ENCODE data around the gene PALD1. TPM values are rescaled to one million over a fixed set of nuclear protein-coding genes. Genes with fewer than 3 reads are reported as not detected.

The PALD1 gene
- total and polyA plus RNA-seq, 9 of the 15 experiments (the other 6 are each of a cell fraction or from before 2014, with no cell fraction given), result 0.03 to 0.29 (median 0.09) TPM; not detected in 2

DNA sequence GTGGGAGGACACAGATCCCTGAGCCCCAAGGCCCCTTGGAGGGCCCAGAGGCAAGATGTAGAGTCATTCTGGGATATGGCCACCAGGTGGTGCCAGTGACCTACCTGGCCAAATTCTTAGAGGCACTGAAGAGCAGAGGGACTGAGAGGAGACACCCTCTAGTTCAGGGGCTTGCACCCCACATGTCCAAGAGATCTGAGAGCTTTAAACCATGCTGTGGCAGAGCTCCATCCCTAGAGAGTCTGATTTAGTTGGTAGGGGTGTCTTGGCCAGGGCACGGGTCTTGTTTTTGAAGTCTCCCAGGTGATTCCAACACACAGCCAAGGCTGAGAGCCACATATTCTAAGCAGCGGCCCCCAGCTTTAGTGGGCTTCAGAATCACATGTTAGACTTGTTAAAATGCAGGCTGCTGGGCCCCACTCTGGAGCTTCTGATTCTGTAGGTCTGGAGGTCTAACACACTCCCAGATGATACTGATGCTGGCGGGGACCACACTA, 71.4 kb downstream of the PALD1 start (continued):
- TF ChIP-seq FOXM1 (IDR thresholded peaks at IDR 0.05; ENCODE audit: low read depth), result no peak
- no peak for TF ChIP-seq FOXM1 (CRISPR knock-in tag; IDR thresholded peaks at IDR 0.05; ENCODE audit: low read depth)
- TF ChIP-seq HNRNPL (IDR thresholded peaks at IDR 0.05; ENCODE audit: low read depth, low read length), result no peak
- TF ChIP-seq KLF6 (CRISPR knock-in tag; IDR thresholded peaks at IDR 0.05; ENCODE audit: borderline replicate concordance), result no peak
- no peak for TF ChIP-seq CHD1 (IDR thresholded peaks at IDR 0.05; ENCODE audit: low read length)
- TF ChIP-seq ZNF695 (CRISPR knock-in tag; IDR thresholded peaks at IDR 0.05), result no peak
- TF ChIP-seq BRCA1 (IDR thresholded peaks at IDR 0.05), result no peak
- no peak for TF ChIP-seq BRCA1 (CRISPR knock-in tag; IDR thresholded peaks at IDR 0.05)
- TF ChIP-seq ZNF668 (CRISPR knock-in tag; IDR thresholded peaks at IDR 0.05), result peak; percentile 18; the same call in 1 of the 2 replicates
- peak; percentile 67 for TF ChIP-seq KLF16 (IDR thresholded peaks at IDR 0.05)
- peak; percentile 91 for TF ChIP-seq CC2D1A (IDR thresholded peaks at IDR 0.05)
- TF ChIP-seq, protein P1, sequence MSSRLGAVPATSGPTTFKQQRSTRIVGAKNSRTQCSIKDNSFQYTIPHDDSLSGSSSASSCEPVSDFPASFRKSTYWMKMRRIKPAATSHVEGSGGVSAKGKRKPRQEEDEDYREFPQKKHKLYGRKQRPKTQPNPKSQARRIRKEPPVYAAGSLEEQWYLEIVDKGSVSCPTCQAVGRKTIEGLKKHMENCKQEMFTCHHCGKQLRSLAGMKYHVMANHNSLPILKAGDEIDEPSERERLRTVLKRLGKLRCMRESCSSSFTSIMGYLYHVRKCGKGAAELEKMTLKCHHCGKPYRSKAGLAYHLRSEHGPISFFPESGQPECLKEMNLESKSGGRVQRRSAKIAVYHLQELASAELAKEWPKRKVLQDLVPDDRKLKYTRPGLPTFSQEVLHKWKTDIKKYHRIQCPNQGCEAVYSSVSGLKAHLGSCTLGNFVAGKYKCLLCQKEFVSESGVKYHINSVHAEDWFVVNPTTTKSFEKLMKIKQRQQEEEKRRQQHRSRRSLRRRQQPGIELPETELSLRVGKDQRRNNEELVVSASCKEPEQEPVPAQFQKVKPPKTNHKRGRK (tag; IDR thresholded peaks at IDR 0.05), result no peak
- no peak for TF ChIP-seq MCM5 (IDR thresholded peaks at IDR 0.05; ENCODE audit: low read depth)
- no peak for TF ChIP-seq ZNF239 (CRISPR knock-in tag; IDR thresholded peaks at IDR 0.05)
- TF ChIP-seq MYBL2 (IDR thresholded peaks at IDR 0.05; ENCODE audit: low read depth), result no peak
- no peak for TF ChIP-seq MYBL2 (CRISPR knock-in tag; IDR thresholded peaks at IDR 0.05; ENCODE audit: borderline replicate concordance)
- TF ChIP-seq ARID2 (IDR thresholded peaks at IDR 0.05), result peak; percentile 89
- no peak for TF ChIP-seq NFYB (IDR thresholded peaks at IDR 0.05; ENCODE audit: extremely low read depth, insufficient read length)
- no peak for TF ChIP-seq SIN3A (IDR thresholded peaks at IDR 0.05; ENCODE audit: borderline replicate concordance in 2 of 2, control insufficient read depth in 1 of 2, low read depth in 2 of 2, low read length in 2 of 2)
- TF ChIP-seq DDX20 (tag; IDR thresholded peaks at IDR 0.05; ENCODE audit: low read depth), result no peak
- no peak for TF ChIP-seq TRIM24 (IDR thresholded peaks at IDR 0.05)
- TF ChIP-seq KAT8 (IDR thresholded peaks at IDR 0.05; ENCODE audit: low read depth), result no peak
- TF ChIP-seq, protein P2, sequence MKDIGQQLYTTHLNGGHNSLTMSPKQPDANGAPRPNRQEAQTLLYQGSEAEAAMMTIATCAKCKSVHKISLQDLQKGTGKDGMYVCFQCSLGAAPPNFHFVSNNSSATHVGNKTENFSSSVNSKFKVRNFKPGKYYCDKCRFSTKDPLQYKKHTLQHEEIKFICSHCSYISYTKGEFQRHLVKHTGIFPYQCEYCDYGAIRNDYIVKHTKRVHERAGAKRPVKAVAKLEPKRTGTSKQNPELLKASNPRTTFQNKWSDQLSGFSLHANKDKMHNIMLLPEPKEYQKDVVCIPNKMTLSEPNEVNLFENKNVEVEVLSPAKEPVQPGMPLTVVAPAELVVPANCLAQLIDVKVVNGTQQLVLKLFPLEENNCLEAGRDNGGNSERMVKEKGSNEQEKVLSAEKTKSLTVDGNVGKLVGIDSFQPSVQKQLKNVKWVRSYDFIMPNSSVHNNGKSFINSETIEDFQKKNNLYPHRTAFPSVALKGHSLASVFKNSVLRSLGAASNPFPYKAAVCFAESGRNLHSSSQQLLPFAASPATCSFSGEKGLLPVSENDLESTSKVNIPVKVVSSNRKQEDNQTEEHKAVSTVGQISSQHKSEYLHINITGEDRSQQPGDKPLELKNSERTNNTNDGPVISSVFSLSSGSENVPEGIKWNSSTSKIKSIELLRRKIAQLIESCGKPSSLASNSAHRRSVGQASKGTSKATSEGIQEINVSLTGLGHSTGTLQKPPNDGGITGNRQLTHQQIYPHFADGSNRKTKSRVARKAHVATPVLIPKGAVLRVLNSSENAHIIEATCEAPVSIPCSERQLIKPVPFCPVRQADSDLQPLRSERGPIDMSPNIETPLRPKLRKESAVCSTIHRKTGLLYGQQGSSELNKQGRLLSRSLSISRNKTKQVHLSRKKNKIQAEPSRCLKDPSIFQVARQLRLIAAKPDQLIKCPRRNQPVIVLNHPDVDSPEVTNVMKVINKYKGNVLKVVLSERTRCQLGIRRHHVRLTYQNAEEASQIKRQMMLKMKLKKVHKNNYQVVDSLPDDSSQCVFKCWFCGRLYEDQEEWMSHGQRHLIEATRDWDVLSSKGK (CRISPR knock-in tag; IDR thresholded peaks at IDR 0.05), result no peak
- TF ChIP-seq, protein P3, sequence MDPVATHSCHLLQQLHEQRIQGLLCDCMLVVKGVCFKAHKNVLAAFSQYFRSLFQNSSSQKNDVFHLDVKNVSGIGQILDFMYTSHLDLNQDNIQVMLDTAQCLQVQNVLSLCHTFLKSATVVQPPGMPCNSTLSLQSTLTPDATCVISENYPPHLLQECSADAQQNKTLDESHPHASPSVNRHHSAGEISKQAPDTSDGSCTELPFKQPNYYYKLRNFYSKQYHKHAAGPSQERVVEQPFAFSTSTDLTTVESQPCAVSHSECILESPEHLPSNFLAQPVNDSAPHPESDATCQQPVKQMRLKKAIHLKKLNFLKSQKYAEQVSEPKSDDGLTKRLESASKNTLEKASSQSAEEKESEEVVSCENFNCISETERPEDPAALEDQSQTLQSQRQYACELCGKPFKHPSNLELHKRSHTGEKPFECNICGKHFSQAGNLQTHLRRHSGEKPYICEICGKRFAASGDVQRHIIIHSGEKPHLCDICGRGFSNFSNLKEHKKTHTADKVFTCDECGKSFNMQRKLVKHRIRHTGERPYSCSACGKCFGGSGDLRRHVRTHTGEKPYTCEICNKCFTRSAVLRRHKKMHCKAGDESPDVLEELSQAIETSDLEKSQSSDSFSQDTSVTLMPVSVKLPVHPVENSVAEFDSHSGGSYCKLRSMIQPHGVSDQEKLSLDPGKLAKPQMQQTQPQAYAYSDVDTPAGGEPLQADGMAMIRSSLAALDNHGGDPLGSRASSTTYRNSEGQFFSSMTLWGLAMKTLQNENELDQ (CRISPR knock-in tag; IDR thresholded peaks at IDR 0.05; ENCODE audit: borderline replicate concordance), result no peak
- TF ChIP-seq IRF2 (CRISPR knock-in tag; IDR thresholded peaks at IDR 0.05), result no peak
